PC-3 (cell line): ENCODE measurements around the gene PITRM1.

Experiments used
- CTCF ChIP-seq: fragments of 300-600 bp; sonication (generic); conservative IDR thresholded peaks from 2 replicates; pipeline ENCODE4 v1.5.1; 2017; ENCODE audit warnings: antibody characterized with exemption, low read depth, mild to moderate bottlenecking, low read length
- EZH2 ChIP-seq: fragments of 300-600 bp; sonication (generic); IDR thresholded peaks from one replicate; pipeline ENCODE4 v1.6.1; 2017; ENCODE audit warnings: antibody characterized with exemption, mild to moderate bottlenecking, low read length; ENCODE audit not compliant: unreplicated experiment
- EZH2phosphoT487 ChIP-seq: fragments of 300-600 bp; sonication (generic); IDR thresholded peaks from 2 replicates; pipeline ENCODE4 v1.6.1; 2018; ENCODE audit warnings: mild to moderate bottlenecking, antibody characterized with exemption, low read length, borderline replicate concordance

GRCh38 chr10:3096149-3096548 lies 76.4 kb downstream of the PITRM1 start:
- TF ChIP-seq CTCF (no peak), EZH2 (no peak), EZH2phosphoT487 (no peak)
